ELR (cell line): ENCODE results near the gene KRT14.
"Not testable (repeated sequence)": the region's sequence is repeated elsewhere in the genome, so short reads cannot be mapped to it uniquely, and the experiment has no call there.

Experiments used
- DNase-seq: peaks from one replicate; pipeline ENCODE4 v3.0.0-alpha.2; 2015; ENCODE audit warnings: low read depth

Gene KRT14

DNA sequence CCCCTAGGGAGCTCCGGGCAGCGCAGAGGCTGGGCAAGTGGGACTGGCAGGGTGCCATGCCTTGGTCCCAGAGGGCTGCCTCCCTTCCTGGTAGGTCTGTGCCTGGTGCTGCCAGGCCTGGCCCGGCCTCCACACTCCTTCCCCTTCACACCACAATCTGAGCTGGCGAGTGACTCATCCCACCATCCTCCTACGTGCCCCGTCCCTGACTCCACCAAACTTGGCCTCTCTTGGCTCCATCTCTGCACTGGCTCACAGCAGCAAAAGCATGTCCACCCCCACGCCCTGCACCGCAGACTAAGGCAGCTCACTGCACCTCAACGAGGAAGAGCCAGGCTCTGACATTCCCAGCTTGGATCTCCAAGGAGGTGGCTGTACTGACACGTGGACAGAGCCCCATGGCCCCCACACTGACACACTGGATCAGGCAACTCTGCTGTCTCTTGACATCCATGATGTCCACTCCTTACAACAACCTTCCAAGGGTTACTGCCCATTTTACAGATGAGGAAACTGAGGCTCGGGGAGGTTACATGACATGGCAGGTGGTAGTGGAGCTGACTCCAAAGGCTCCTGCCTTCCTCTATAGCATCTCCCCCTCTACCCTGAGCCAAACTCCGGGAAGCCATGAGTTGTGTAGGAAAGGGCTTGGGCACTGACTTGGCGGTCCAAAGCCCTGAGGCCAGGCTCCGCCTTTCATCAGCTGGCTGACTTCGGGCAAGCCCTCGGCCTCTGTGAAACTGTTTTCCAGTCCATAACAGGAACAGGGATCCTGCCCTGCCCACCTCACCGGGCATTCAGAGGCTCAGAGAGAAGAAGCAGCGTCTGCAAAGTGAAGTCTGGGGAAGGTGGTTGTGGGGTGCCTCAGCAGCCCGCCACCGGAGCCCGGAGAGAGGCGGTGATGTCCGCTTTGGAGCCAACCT lies 38.5 kb downstream of the KRT14 start:
- peak; percentile 98 for DNase-seq

DNA sequence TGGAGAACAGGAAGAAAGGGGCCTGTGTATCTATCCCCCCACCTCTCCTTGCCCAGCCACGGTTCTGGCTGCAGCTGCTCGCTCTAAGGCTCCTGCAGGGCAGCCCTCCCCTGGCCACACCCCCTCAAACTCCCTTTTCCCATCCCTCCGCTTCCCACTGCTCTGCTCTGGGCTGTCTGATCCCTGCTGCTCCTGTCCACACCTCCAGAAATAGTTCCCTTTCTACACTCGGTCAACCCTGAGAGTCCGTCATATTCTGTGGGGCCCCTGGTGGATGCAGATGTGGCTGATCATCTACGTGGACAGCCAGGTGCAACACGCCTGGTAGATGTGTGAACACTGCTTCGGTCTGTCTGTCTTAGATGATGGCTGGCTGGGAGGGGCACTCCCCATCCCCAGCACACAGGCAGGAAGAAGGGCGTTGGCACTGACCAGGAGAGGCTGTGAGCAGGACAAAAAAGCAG lies 39.3 kb downstream of the KRT14 start:
- DNase-seq: peak; percentile 33

DNA sequence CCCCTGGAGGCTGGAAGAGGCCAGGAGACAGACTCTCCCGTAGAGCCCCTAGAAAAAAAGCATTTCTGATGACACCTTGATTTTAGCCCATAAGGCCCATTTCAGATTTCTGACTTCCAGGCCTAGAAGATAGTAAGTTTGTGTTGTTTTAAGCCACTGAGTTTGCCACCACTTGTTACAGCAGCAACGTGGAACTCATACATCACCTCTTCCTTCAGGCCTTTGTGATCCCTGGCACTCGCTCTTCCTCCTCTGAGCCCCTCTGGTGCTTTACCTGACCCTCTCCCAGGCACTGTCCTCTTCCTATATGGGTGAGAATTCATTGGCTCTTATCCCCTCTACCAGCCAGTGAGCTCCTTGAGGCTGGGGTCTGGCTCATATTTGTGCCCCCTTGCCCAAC lies 39.9 kb downstream of the KRT14 start:
- DNase-seq: no peak

DNA sequence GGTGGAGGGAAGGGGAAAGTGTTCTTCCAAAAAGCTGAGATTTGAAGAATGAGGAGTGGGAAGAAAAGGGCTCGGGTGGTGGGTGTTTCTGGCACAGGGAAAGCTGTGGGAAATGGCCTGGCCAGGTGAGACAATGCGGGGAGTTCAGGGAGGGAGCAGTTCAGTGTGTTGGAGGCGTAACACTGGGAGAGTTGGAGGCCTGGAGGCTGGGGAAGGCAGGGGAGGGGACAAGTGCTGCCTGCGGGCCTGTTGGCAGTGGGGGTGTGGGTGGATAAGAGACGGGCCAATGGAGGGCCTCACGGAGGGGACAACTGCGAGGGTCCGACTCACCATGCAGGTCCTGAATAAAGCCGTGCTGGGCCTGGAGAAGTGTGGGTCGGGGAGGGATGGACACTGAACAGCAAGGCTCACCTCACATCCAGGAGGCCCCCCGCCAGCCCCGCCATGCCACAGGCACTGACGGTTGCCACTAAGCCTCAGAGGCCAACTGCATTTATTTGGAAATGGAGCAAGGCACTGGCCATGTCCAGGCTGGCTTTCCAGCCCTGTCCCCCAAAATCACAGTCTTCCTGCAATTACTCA lies 40.8 kb downstream of the KRT14 start:
- no peak for DNase-seq

DNA sequence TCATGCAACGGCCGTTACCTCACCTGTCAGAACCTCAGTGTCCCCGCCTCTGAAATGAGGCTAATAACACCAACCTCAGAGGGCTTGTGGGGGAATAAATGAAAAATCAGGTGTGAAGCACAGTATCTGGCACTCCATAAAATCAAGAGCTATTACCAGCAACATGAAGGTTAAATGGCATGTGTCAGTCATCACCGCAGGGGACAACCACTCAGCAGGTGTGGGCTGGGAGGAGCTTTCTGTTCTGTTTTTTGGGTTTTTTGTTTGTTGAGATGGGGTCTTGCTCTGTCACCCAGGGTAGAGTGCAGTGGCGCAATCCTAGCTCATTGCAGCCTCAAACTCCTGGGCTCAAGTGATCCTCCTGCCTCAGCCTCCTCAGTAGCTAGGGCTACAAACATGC lies 41.8 kb downstream of the KRT14 start:
- no peak for DNase-seq

DNA sequence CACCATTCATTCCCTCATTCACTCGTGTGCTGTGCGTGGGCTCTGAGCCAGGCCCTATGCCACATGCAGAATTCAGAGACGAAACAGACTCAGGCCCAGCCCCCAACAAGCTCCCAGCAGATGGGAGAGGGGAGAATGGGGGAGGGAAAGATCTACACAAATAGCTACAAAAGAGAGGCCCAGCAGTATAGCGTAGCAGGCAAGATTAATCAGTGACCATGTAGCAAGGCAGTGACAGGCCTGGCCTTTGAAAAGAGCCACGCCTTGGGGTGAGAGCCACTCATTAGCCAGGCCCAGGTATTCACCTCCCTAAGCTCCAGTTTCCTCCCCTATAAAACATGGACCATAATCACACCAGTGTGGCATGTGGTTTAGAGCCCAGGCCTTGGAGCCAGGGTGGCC lies 42.2 kb downstream of the KRT14 start:
- no peak for DNase-seq

DNA sequence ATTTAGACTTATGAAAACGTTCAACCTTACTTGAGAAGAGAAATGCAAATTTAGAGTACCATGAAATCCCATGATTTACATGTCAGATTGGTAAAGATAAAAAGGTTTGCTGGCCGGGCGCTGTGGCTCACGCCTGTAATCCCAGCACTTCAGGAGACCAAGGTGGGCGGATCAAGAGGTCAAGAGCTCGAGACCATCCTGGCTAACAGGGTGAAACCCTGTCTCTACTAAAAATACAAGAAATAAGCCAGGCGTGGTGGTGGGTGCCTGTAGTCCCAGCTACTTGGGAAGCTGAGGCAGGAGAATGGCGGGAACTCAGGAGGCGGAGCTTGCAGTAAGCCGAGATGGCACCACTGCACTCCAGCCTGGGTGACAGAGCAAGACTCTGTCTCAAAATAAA lies 43.9 kb downstream of the KRT14 start:
- DNase-seq: not testable (repeated sequence)

DNA sequence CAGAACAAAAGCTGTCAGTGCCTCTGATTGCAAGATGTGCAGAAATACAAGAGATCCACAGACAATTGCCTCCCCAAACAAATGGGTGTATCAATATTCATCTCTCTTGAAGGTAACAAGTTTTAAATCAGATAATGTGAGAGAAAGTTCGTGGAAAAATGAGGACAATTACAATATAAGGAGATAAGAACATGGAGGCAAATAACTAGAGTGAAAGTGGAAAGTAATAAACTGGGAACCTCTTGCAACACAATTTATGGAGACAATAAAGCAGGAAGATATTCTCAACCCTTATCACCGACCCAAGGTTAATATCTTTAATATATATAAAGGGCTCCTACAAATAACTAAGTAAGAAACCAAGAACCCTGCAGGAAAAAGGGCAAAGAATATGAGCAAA lies 44.3 kb downstream of the KRT14 start:
- DNase-seq: no peak

DNA sequence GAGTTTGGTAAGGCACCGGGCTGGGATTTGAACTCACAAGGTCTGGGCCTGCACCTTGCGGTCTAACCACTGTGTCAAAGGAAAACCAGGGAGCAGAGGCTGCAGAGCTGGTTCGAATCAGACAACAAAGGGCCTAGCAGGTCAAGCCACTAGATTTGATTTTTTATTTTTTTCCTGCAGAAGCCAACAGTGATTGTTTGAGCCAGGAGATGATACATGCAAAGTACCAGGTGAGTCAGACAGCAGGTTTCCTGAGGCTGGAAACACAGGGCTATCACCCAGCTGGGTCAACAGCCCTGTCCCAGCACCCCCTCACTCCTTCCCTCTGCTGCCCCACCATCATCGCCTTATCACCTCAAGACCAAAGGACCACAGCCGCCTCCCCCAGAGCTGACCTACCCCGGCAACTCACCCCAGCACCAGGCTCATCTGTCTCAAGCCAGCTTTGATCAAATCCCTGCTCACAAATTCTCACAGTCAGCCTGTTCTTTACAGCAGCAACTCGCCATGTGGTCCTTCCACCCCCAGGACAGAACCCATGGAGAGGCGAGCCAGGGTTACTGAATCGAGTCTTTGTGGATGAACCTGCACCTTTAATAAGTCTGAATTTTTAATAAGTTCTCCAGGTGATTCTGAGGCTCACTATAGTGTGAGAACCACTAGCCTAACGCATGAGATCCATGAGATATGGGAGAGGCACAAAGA lies 45.6 kb downstream of the KRT14 start:
- peak; percentile 55 for DNase-seq

DNA sequence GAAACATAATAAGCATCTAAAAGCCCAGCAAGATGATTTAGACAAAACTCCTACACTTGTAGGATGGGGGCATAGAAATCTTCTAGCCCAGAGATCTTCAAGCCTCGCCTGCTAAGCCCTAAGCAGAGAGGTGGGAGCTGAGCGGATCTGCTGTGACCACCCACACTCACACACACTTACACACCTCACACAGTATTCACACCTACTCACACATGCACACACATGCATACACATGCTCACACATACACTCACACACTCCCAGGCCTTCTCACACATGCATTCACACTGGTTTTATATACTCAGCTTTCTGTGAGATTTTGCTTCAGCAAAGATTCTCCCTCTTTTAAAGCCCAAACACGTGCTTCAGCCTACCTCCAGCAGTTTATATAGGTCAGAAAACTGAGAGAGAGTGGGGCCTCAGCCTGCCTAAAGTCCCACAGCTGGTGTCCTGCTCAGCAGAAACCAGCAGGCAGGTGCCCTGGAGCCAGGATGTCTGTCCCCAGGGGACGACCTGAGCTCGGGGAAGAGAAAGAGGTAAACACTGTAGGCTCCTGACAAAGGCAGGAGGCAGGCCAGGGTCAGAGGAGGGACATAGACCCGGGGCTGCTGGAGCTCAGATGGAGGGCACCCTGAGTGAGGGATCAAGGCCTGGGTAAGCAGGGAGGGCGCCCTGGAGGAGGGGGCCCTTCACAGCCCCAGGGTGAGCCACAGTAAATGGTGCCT lies 46.6 kb downstream of the KRT14 start:
- no peak for DNase-seq

DNA sequence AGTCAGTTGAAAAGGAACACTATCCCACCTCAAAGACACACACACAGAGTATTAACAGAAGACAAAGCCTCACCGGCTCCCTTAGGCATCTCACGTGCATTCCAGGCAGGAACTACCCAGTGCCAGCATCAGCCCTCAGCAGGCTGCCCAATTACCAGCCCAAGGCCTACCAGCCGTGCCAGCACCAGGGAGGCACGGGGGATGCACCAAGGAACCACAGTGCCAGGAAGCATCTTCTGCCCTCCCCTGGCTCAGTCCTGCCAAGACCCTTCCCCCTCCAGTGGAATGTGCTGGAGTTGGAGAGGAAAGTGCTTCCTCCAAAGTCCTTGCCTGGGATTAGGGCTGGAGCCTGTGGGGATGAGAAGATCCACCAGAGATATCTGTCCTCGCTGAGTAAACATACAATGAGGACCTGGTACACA lies 47.6 kb downstream of the KRT14 start:
- no peak for DNase-seq

DNA sequence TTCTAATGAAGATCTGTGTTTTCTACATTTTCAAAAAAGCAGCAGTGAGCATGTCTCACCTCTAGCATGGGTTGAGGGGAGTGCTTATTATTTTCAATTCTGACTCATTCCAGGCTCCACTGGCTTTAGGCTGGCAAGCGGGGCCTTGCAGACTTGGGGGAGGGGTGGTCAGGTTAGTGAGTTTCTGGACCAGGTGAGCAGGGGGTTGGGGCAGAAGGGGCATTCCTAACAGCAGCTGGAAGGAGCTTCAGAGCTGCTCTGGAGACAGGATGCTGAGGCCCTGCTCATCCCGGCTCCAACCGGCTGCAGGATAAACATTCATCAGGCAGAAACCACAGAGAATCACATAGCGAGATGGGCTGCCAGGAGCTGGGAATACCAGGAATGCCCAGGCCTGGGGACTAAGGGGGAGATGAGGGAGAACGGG lies 48.1 kb downstream of the KRT14 start:
- DNase-seq: peak; percentile 56

DNA sequence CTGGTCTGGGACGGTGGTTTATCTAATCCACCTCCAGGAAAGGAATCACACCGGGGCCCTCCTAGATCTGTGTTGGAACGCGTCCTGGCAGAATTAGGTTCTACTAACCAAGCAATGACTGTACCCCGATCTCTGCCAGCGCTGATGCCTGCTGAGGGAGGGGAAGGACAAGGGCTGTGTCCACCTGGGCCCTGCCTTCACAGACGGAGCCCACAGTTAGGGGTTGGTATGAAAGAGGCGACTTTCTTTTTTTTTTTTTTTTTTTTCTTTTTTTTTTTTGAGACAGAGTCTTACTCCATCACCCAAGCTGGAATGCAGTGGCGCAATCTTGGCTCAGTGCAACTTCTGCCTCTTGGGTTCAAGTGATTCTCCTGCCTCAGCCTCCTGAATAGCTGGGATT lies 48.7 kb downstream of the KRT14 start:
- DNase-seq: no peak

DNA sequence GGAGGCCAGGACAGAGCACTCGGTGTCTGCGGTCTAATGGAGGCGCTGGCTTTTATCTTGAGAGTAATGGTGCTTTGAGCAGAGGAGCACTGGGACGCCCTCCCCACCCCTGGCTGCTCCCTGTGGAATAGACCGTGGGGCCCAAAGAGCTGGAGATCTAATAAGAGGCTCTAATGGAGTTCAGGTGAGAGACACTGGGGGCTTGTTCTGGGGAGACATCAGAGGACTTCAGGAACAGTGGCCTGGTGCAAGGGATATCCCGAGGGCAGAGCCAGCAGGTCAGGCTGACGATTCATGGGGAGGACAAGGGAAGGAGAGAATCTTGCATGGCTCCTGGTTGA lies 49.1 kb downstream of the KRT14 start:
- no peak for DNase-seq

DNA sequence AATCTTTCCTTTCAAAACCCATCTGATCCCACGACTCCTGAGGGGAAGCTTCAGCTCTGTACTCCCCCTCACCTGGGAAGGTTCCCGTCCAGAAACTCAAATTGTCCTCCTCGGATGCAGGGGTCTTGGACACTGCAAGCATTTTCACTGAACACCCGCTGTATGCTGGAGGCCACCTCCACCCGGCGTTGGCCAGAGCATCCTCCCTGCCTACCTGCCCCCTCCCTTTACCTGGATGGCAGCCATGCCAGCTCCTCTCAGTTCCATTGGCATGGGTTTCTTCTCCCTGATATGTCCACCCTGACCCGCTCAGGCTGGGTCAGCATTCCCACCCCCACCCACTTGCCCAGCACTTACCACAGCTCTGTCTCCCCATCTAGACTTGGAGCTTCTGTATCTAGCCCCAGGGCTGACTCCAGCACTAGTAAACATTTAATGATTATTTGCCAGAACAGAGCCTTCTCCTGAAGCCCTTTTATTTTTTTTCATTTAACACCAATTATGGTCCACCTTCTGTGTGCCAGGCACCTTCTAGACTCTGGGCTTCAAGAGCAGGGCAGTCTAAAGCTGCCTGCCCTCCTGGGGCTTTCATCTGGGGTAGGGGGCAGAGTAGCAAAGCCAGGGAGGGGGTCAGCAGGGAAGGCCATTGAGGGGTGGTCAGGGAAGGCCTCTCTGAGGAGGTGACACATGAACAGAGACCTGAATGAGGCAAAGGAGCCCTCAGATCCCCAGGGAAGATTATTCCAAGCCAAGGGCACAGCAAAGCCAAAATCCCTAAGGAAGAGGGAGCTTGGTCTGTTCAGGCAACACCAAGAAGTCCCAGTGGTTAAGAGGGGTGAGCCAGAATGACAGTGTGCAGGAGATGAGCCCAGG lies 49.7 kb downstream of the KRT14 start:
- no peak for DNase-seq

DNA sequence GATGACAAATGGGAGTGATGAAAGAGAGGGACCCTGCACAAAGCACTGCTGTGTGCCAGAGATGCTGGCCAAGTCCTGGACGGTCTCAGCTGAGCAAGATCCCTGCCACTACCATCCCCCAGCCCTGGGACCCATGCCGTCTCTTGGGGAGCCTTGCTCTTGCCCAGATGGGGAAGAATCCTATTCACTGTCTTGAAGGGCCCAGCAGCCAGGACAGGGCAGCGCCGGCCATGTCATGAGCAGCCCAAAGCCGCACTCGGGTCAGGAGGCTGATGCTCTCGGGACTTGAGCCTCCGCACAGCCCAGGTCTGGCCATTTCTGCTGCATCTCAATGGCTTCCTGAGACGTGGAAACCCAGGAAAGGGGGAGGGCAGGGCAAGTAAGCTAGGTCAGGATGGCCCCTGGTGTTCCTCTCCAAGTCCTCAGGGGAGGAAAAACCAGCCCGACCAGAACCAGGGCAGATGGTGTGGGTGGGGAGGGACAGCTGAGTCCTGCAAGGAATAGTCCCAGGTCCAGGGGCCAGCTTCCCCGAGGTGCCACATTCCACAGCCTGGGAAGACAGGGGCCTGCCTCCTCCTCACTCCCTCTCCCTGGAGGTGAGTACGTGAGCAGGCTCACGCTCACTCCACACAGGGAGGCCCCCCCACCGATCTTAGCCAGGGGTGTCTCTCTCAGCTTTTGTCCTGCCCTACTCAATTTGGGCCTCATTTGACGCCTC lies 50.8 kb downstream of the KRT14 start:
- DNase-seq: no peak

DNA sequence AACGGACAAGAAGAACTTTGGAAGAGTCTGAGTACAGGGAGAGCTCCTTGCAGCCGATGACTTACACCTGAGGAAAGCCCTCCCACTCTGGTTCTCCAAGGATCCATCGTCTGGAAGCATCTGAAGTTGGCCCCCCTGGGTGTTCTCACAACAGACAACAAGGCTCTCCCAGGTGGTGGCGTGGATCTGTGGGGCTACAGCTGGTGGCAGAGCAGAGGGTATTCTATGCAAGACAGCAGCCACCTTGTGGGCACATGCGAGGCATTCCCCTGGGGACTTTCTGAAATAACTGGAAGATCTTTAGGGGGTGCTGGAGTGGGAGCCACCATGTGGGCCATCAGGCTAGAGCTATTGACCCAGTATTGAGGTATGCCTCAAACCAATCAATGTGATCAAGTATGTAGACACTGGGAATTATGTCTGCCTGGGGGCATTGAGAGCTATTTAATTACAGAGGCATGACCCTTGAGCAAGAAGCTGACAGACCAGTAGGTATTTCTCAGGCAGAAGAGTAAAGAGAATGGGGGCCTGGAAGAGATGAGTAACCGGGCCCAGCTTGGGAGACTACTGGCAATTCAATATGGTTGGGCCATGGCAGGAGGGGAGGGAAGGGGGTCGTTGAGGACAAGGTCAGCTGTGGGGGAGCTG lies 51.7 kb downstream of the KRT14 start:
- DNase-seq: no peak

DNA sequence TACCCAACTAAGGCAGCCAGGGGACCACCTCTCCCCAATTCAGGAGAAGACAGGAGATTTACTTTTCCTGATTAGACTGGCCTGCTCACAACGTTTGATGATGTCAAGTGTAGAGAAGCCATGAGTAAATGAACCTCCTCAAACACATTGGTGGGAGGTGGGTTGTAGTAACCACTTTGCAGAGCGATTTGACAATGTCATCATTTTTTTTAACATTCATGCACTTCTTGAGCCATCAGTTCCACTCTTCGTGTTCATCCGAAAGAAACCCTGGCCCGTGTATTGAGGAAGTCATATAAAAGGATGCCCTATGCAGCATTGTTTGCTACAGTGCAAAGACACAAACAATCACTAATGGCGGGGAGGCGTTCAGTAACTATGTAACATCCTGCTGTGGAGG lies 53.1 kb downstream of the KRT14 start:
- no peak for DNase-seq

DNA sequence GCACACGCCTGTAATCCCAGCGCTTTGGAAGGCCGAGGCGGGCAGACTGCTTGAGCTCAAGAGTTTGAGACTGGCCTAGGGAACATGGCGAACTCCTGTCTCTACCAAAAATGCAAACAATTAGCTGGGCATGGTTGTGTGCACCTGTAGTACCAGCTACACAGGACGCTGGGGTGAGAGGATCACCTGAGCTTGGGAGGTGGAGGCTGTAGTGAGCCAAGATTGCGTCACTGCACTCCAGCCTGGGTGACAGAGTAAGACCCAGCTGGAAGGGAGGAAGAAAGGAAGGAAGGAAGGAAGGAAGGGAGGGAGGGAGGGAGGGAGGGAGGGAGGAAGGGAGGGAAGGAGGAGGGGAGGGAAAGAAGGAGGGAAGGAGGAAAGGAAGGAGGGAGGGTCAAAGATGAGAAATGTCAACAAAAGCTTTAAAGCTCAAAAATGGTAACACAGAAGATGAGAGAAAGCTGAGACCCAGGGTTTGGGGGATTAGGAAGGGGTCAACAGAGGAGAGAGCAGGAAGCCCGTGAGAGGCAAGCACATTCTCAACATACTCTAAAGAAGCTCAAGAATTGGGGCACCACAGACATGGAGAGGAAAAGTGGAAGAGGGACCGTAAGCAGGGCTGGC lies 53.6 kb downstream of the KRT14 start:
- DNase-seq: no peak
